Uterus (tissue), 2 donors: ENCODE measurements around the gene C1QTNF5.

Source experiments
- CTCF ChIP-seq, 4 experiments: fragments of 200-600 bp in 2 of 4; fragments of 450-650 bp in 2 of 4; sonication (generic) in 2 of 4; IDR thresholded peaks; one replicate each; pipeline ENCODE4 v1.5.1; 2016 to 2019; ENCODE audit warnings: antibody characterized with exemption in 4 of 4, mild to moderate bottlenecking in 2 of 4, moderate library complexity in 1 of 4
- POLR2A ChIP-seq, 2 donors: fragments of 450-650 bp; IDR thresholded peaks; one replicate each; pipeline ENCODE4 v1.6.1; 2016; ENCODE audit warnings: antibody characterized with exemption in 2 of 2, mild to moderate bottlenecking in 1 of 2, moderate library complexity in 1 of 2

DNA sequence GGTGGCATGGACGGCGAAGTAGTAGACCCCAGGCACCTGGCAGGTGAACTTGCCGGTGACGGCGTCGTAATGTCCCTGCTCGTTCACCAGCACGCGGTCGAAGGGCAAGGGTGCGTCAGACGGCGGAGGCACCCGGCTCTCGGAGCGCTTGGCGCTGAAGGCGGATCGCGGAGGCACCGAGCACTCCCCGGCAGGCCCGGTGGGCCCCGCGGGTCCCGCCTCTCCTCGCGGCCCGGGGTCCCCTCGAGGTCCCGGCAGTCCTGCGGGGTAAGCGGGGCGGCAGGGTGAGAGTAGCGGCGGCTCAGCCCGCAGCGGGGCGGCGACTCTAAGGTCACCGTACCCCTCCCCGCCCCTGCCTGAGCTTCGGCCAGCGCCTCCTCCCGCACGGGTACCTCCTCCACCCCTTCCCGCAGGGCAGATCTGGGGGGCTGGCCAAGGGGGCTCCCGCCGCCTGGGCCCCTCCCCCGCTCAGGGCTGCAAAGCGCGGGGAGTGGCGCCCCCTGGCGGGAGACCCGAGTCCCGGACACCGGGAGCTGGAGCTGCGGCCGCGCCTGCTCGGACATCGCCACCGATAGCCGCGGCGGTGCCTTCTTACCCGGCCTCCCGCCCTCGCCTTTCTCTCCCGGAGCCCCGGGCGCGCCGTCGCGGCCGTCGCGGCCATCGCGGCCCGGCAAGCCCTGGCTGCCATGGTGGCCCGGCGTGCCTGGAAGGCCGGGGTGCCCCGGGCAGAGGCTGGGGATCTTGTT, 921 bp downstream of the C1QTNF5 start:
- TF ChIP-seq POLR2A (IDR thresholded peaks at IDR 0.05) (peak; percentile 49 to 52), CTCF (IDR thresholded peaks at IDR 0.05) (peak; percentile 84 to 91 (median 90))
